Suprapubic skin (tissue), 3 donors: ENCODE measurements around the gene ST6GAL1.

Source experiments
- CTCF ChIP-seq, 2 donors: fragments of 200-600 bp in 1 of 2; fragments of 450-650 bp in 1 of 2; sonication (generic) in 1 of 2; IDR thresholded peaks; one replicate each; pipeline ENCODE4 v1.5.1; 2016 to 2019; ENCODE audit warnings: antibody characterized with exemption in 2 of 2, mild to moderate bottlenecking in 1 of 2, moderate library complexity in 1 of 2
- POLR2A ChIP-seq, 2 donors: fragments of 450-650 bp; IDR thresholded peaks; one replicate each; pipeline ENCODE4 v1.6.1; 2017; ENCODE audit warnings: antibody characterized with exemption in 2 of 2, mild to moderate bottlenecking in 2 of 2, moderate library complexity in 2 of 2

GRCh38 chr3:186959029-186959624 lies 28.8 kb downstream of the ST6GAL1 start:
- no peak for TF ChIP-seq CTCF (IDR thresholded peaks at IDR 0.05)
- TF ChIP-seq POLR2A (IDR thresholded peaks at IDR 0.05) = no peak
